ENCODE results near the gene FIBP. TPM values are rescaled to one million over a fixed set of nuclear protein-coding genes. Genes with fewer than 3 reads are reported as not detected.

Gene FIBP
- 10 to 100 TPM; 72.8 to 86.1 (median 83.9) TPM for total RNA-seq

DNA sequence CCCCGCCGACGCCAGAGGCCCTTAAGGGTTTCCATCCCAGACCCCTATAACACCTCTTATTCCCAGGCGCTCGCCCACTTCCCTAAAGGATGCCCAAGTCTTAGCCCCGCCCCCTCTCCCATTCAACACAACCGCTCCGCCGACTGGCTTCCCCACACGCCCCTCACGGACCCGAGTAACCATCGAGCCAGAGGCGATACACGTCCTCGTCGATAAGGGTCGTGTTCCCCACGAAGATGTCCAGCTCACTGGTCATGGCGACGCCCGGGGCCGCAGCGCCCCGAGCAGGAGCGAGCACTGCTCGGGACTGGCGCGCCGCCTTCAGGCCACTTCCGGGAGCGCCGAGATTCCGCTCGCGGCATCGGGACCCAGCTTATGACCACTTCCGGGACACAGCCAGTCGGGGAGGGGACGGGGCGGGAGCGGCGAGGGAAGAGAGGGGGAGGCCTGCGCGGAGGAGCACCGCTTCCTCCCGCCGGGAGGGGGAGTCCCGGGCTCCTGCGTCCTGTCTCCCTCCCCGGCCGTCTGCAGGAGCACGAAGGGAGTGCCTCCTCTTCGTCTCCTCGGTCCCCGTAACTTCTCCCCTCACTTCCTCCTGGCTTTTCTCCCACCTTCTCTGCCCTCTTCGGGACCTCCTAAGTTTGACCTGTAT, at the start of gene FIBP:
TSS of gene FIBP (minus strand) at position 309 of the 652 bp plus-strand sequence. CDS start at position 256, 53 bp downstream.
- ATAC-seq (peak; percentile 64 to 69), DNase-seq (peak; percentile 91)
- Mint-ChIP-seq H3K4me3 (peak within 1 kb of the TSS; percentile 96), H3K36me3 (ENCODE audit: insufficient read depth) (peaks cover 24% of the 10 kb centered on the region), H3K27me3 (ENCODE audit: low read depth) (no peaks in the 10 kb centered on the region), H3K9me3 (no peaks in the 10 kb centered on the region), H3K4me1 (ENCODE audit: low read depth) (peaks cover 50% of the 10 kb centered on the region)

- Mint-ChIP-seq H3K27me3 (ENCODE audit: low read depth) (no peaks in the 10 kb centered on the region), H3K36me3 (ENCODE audit: insufficient read depth) (no peaks in the 10 kb centered on the region), H3K4me3 (no peak overlapping the region), H3K9me3 (no peaks in the 10 kb centered on the region), H3K4me1 (ENCODE audit: low read depth) (peaks cover 5% of the 10 kb centered on the region)
- no peak for DNase-seq
- no peak for ATAC-seq
Measured at GRCh38 chr11:65937766-65938165, 49.5 kb upstream of the FIBP start.

DNA sequence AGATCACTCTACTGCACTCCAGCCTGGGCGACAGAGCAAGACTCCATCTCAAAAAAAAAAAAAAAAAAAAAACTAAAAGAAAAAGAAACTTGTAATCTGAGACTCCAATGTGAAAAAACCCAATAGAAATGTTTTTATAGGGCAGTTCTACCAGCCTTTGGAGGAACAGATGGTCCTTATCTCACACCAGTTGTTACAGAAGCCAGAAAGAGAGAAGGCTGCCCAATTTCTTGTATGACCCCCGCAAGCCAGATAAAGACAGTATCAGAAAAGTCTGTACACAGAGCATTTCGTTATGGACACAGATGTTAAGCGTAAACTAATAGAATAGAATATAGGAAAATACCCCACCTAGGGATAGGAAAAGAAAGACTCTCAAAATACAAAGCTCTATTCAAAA, 45.7 kb upstream of the FIBP start:
- ATAC-seq (no peak), DNase-seq (no peak)
- H3K4me1 Mint-ChIP-seq (ENCODE audit: low read depth): peaks cover 11% of the 10 kb centered on the region
- H3K4me3 Mint-ChIP-seq: no peak overlapping the region
- H3K27me3 Mint-ChIP-seq (ENCODE audit: low read depth): no peaks in the 10 kb centered on the region
- H3K9me3 Mint-ChIP-seq: no peaks in the 10 kb centered on the region
- H3K36me3 Mint-ChIP-seq (ENCODE audit: insufficient read depth): no peaks in the 10 kb centered on the region

DNA sequence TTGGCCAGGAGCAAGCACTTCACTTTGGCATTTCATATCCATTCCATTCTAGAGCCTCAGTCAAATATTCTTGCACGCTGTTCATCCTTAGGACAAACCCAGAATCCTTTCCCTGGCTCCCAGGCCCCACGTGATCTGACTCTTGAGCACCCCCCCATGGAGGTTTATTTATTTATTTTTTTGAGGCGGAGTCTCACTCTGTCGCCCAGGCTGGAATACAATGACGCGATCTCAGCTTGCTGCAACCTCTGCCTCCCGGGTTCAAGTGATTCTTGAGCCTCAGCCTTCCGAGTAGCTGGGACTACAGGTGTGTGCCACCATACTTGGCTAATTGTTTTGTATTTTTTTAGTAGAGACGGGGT, 44.3 kb upstream of the FIBP start:
- no peak for ATAC-seq
- peaks cover 25% of the 10 kb centered on the region for H3K4me1 Mint-ChIP-seq (ENCODE audit: low read depth)
- H3K4me3 Mint-ChIP-seq: no peak overlapping the region
- H3K36me3 Mint-ChIP-seq (ENCODE audit: insufficient read depth): no peaks in the 10 kb centered on the region
- no peaks in the 10 kb centered on the region for H3K27me3 Mint-ChIP-seq (ENCODE audit: low read depth)
- no peak for DNase-seq
- H3K9me3 Mint-ChIP-seq: no peaks in the 10 kb centered on the region

GRCh38 chr11:65931773-65932557, 43.7 kb upstream of the FIBP start:
- peaks cover 31% of the 10 kb centered on the region for H3K4me1 Mint-ChIP-seq (ENCODE audit: low read depth)
- no peak overlapping the region for H3K4me3 Mint-ChIP-seq
- ATAC-seq: no peak
- no peaks in the 10 kb centered on the region for H3K9me3 Mint-ChIP-seq
- no peaks in the 10 kb centered on the region for H3K36me3 Mint-ChIP-seq (ENCODE audit: insufficient read depth)
- no peaks in the 10 kb centered on the region for H3K27me3 Mint-ChIP-seq (ENCODE audit: low read depth)
- DNase-seq: no peak

DNA sequence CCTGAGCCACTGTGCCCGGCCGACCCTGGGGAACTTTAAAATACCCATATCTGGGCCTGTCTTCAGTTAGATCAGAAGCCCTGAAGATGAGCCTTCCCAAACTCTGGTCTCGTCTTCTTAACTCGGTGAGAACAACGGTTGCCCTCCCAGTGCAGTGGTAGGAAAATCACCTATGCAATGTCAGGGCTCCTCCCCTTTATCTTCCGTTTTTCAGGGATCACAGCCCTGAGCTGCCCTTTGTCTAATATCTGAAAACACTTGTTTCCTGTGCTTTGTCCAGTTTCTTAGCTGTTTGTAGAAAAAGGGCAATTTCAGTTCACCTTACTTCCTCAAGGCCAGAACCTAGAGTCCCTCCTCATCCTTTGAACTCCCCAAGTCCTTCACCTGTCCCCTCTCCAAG, 40.4 kb upstream of the FIBP start:
- H3K9me3 Mint-ChIP-seq: no peaks in the 10 kb centered on the region
- DNase-seq: no peak
- no peaks in the 10 kb centered on the region for H3K36me3 Mint-ChIP-seq (ENCODE audit: insufficient read depth)
- ATAC-seq: no peak
- H3K4me3 Mint-ChIP-seq: peak overlapping the region; percentile 49
- peaks cover 33% of the 10 kb centered on the region for H3K4me1 Mint-ChIP-seq (ENCODE audit: low read depth)
- H3K27me3 Mint-ChIP-seq (ENCODE audit: low read depth): no peaks in the 10 kb centered on the region

DNA sequence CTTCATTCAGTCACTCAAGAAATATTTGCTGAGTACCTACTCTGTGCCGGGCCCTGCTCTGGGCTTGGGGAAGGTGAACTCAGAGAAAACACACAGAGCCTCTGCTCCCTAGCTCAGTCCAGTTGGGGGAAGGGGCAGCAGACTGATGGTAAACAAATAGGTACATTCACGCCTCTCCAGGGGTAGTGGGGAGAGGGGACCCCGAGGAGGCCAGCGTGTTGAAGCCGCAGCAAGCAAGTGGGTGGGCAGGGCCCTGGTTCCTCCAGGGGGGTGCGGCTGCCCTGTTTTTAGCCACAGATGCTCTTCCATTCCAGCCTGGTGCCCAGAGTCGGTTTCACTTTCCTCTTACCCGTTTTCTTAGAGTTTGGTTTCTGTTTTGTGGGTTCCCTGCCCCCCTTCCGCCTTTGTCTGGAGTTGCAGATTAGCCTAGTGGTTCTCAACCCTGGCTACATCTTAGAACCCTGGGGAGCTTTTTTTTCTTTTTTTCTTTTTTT, 39.7 kb upstream of the FIBP start:
- DNase-seq (peak; percentile 67), ATAC-seq (peak; percentile 93)
- Mint-ChIP-seq H3K27me3 (ENCODE audit: low read depth) (no peaks in the 10 kb centered on the region), H3K4me1 (ENCODE audit: low read depth) (peaks cover 33% of the 10 kb centered on the region), H3K4me3 (peak overlapping the region; percentile 49), H3K36me3 (ENCODE audit: insufficient read depth) (peaks cover 2% of the 10 kb centered on the region), H3K9me3 (no peaks in the 10 kb centered on the region)

DNA sequence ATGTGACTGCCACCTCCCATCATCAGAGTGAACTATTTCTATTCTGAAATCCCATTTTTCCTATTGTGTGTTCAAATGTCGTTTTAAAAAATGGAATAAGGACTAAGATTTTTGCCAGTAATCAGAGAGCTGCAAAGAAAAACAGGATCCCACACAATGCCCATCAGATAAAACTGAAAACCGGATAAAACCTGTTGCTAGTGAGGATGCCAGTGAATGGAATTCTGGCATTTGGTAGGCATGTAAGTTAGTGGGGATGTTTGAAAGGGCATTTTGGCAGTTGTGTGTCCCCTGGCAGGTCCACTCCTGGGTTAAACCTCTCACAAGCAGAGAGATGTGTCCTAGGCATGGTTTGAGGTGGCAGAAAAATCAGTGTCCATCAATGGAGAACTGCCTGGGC, 37.1 kb upstream of the FIBP start:
- Mint-ChIP-seq H3K4me3 (no peak overlapping the region), H3K27me3 (ENCODE audit: low read depth) (no peaks in the 10 kb centered on the region), H3K36me3 (ENCODE audit: insufficient read depth) (peaks cover 8% of the 10 kb centered on the region), H3K4me1 (ENCODE audit: low read depth) (peaks cover 39% of the 10 kb centered on the region), H3K9me3 (no peaks in the 10 kb centered on the region)
- no peak for ATAC-seq
- no peak for DNase-seq

DNA sequence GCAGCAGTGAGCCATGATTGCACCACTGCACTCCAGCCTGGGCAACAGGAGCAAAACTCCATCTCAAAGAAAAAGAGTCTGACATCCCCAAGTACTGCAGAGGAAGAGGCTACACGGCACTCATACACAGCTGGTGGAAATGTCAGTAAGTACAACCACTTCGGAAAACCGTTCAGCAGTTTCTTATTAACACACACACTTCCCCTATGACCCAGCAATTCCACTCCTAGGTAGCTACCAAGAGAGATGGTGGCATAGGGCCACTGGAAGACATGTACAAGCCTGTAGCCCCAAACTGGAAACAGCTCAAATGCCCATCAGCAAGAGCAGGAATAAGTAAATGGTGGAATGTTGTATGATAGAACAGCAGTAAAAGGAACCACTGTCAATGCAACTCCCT, 34.3 kb upstream of the FIBP start:
- ATAC-seq: no peak
- no peak for DNase-seq
- Mint-ChIP-seq H3K36me3 (ENCODE audit: insufficient read depth) (peaks cover 8% of the 10 kb centered on the region), H3K4me1 (ENCODE audit: low read depth) (peaks cover 31% of the 10 kb centered on the region), H3K27me3 (ENCODE audit: low read depth) (no peaks in the 10 kb centered on the region), H3K9me3 (no peaks in the 10 kb centered on the region), H3K4me3 (peak overlapping the region; percentile 19)

DNA sequence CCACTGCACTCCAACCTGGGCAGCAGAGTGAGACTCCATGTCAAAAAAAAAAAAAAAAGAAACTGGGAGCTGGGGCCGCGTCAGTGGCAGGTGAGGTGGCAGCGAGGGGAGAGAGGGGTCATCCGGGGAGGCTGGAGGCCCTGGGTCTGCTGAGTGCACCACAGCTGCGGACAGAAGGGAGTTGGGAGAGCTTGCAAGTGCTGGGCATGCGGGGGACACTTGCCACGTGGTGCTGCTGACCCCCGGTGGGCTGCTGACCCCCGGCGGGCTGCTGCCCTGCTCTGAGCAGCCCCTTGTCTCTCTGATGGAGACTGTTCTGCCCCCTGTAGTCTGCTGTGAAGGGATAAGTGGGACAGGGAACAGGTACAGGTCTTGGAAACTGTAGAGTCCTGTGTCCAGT, 33.6 kb upstream of the FIBP start:
- no peaks in the 10 kb centered on the region for H3K9me3 Mint-ChIP-seq
- H3K4me1 Mint-ChIP-seq (ENCODE audit: low read depth): peaks cover 30% of the 10 kb centered on the region
- no peak for ATAC-seq
- DNase-seq: no peak
- H3K36me3 Mint-ChIP-seq (ENCODE audit: insufficient read depth): peaks cover 8% of the 10 kb centered on the region
- peak overlapping the region; percentile 7 for H3K4me3 Mint-ChIP-seq
- H3K27me3 Mint-ChIP-seq (ENCODE audit: low read depth): no peaks in the 10 kb centered on the region

- Mint-ChIP-seq H3K9me3 (no peaks in the 10 kb centered on the region), H3K36me3 (ENCODE audit: insufficient read depth) (peaks cover 8% of the 10 kb centered on the region), H3K4me1 (ENCODE audit: low read depth) (peaks cover 35% of the 10 kb centered on the region), H3K27me3 (ENCODE audit: low read depth) (no peaks in the 10 kb centered on the region), H3K4me3 (peak overlapping the region; percentile 92)
- DNase-seq (no peak), ATAC-seq (no peak)
Measured at GRCh38 chr11:65921033-65921555, 32.8 kb upstream of the FIBP start.

- DNase-seq (no peak), ATAC-seq (no peak)
- no peaks in the 10 kb centered on the region for H3K9me3 Mint-ChIP-seq
- peak overlapping the region; percentile 92 for H3K4me3 Mint-ChIP-seq
- peaks cover 8% of the 10 kb centered on the region for H3K36me3 Mint-ChIP-seq (ENCODE audit: insufficient read depth)
- no peaks in the 10 kb centered on the region for H3K27me3 Mint-ChIP-seq (ENCODE audit: low read depth)
- peaks cover 36% of the 10 kb centered on the region for H3K4me1 Mint-ChIP-seq (ENCODE audit: low read depth)
Measured at GRCh38 chr11:65920372-65920802, 32.1 kb upstream of the FIBP start.

GRCh38 chr11:65919573-65920371, 31.5 kb upstream of the FIBP start:
- ATAC-seq (peak; percentile 50 to 54), DNase-seq (peak; percentile 54)
- Mint-ChIP-seq H3K4me3 (peak overlapping the region; percentile 92), H3K27me3 (ENCODE audit: low read depth) (no peaks in the 10 kb centered on the region), H3K36me3 (ENCODE audit: insufficient read depth) (peaks cover 8% of the 10 kb centered on the region), H3K4me1 (ENCODE audit: low read depth) (peaks cover 42% of the 10 kb centered on the region), H3K9me3 (no peaks in the 10 kb centered on the region)

DNA sequence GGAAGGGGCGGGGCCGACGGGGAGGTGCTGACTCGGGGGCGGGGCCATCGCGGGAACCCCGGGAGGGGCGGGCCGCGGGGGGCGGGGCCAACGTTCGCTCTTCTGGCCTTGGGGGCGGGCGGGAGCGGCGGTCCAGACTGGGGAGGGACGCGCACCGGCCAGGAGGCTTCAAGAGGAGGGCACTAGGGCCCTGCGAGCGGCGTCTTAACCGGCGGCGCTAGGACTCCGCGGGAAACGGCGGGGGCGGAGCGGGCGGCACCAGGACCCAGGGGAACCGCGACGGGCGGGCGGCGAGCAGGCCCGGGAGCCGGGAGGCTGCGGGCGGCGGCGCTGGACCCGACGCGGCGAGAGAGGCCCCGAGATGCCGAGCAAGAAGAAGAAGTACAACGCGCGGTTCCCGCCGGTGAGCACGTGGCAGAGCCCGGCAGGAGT, 30.9 kb upstream of the FIBP start, which contains the start of gene DRAP1:
TSS of gene DRAP1 (plus strand) at position 286 of the 432 bp plus-strand sequence. CDS start at position 362, 76 bp downstream.
- peak within 1 kb of the TSS; percentile 92 for H3K4me3 Mint-ChIP-seq
- peak; percentile 90 to 91 for ATAC-seq
- peak; percentile 99 for DNase-seq
- H3K4me1 Mint-ChIP-seq (ENCODE audit: low read depth): peaks cover 45% of the 10 kb centered on the region
- peaks cover 8% of the 10 kb centered on the region for H3K36me3 Mint-ChIP-seq (ENCODE audit: insufficient read depth)
- H3K9me3 Mint-ChIP-seq: no peaks in the 10 kb centered on the region
- H3K27me3 Mint-ChIP-seq (ENCODE audit: low read depth): no peaks in the 10 kb centered on the region
